OCI-LY1 (cell line): ENCODE results near the gene RADX.

Experiments used
- H2AFZ ChIP-seq: fragments of 200-600 bp; sonication (generic), shearing (Covaris generic); 2 replicates; pipeline ENCODE4 v1.6.0; 2014; ENCODE audit warnings: antibody characterized with exemption, mild to moderate bottlenecking, low read length
- H3F3A ChIP-seq: fragments of 200-600 bp; sonication (generic), shearing (Covaris generic); 2 replicates; pipeline ENCODE4 v1.6.0; 2014; ENCODE audit warnings: mild to moderate bottlenecking, antibody characterized with exemption, low read length, moderate library complexity; ENCODE audit not compliant: insufficient read depth
- H3K27ac ChIP-seq: fragments of 200-600 bp; sonication (generic); 2 replicates; pipeline ENCODE4 v1.5.1; 2014; ENCODE audit warnings: low read length, mixed run types, mild to moderate bottlenecking, low read depth; ENCODE audit not compliant: poor library complexity, severe bottlenecking
- H3K27me3 ChIP-seq: fragments of 200-600 bp; sonication (generic); 2 replicates; pipeline ENCODE4 v1.6.0; 2014; ENCODE audit warnings: antibody characterized with exemption, mild to moderate bottlenecking, low read length, moderate library complexity; ENCODE audit not compliant: insufficient read depth
- H3K36me3 ChIP-seq: fragments of 200-600 bp; sonication (generic); 2 replicates; pipeline ENCODE4 v1.6.1; 2014; ENCODE audit warnings: mild to moderate bottlenecking, antibody characterized with exemption, low read length, moderate library complexity, mixed read lengths; ENCODE audit not compliant: insufficient read depth
- H3K4me1 ChIP-seq: fragments of 200-600 bp; sonication (generic); 2 replicates; pipeline ENCODE4 v1.5.1; 2014; ENCODE audit warnings: mild to moderate bottlenecking, low read length, moderate library complexity; ENCODE audit not compliant: insufficient read depth, severe bottlenecking
- H3K4me2 ChIP-seq: fragments of 200-600 bp; sonication (generic), shearing (Covaris generic); 2 replicates; pipeline ENCODE4 v1.6.1; 2014; ENCODE audit warnings: low read length
- H3K4me3 ChIP-seq: fragments of 200-600 bp; sonication (generic); 2 replicates; pipeline ENCODE4 v1.5.1; 2014; ENCODE audit warnings: low read length, low read depth, mild to moderate bottlenecking, mixed read lengths; ENCODE audit not compliant: poor library complexity, severe bottlenecking
- H3K79me2 ChIP-seq: fragments of 200-600 bp; shearing (Covaris generic); 2 replicates; pipeline ENCODE4 v1.6.1; 2016; ENCODE audit warnings: mixed run types, low read length, mixed read lengths; ENCODE audit not compliant: insufficient read depth
- H3K9ac ChIP-seq: fragments of 200-600 bp; sonication (generic), shearing (Covaris generic); 2 replicates; pipeline ENCODE4 v1.6.1; 2014; ENCODE audit warnings: mild to moderate bottlenecking, low read length, mixed read lengths
- H3K9me2 ChIP-seq: fragments of 200-600 bp; sonication (generic), shearing (Covaris generic); 2 replicates; pipeline ENCODE4 v1.6.1; 2014; ENCODE audit warnings: low read depth, mild to moderate bottlenecking, low read length, mixed read lengths
- H3K9me3 ChIP-seq: fragments of 200-600 bp; shearing (Covaris generic); 2 replicates; pipeline ENCODE4 v1.6.1; 2014; ENCODE audit warnings: low read length, mixed read lengths
- H4K20me1 ChIP-seq: fragments of 200-600 bp; sonication (generic), shearing (Covaris generic); 2 replicates; pipeline ENCODE4 v1.6.0; 2016; ENCODE audit warnings: mild to moderate bottlenecking, low read length; ENCODE audit not compliant: insufficient read depth
- EZH2 ChIP-seq: fragments of 200-600 bp; sonication (generic), shearing (Covaris generic); IDR thresholded peaks from 2 replicates; pipeline ENCODE4 v1.8.0; 2017; ENCODE audit warnings: borderline replicate concordance, mixed run types, mild to moderate bottlenecking, antibody characterized with exemption, low read length, moderate library complexity, mixed read lengths
- TF ChIP-seq, protein P1 (sequence below): fragments of 200-600 bp; sonication (generic), shearing (Covaris generic); IDR thresholded peaks from 2 replicates; pipeline ENCODE4 v1.5.1; 2017; ENCODE audit warnings: mild to moderate bottlenecking, antibody characterized with exemption, low read length, moderate library complexity, mixed read lengths

Gene RADX

DNA sequence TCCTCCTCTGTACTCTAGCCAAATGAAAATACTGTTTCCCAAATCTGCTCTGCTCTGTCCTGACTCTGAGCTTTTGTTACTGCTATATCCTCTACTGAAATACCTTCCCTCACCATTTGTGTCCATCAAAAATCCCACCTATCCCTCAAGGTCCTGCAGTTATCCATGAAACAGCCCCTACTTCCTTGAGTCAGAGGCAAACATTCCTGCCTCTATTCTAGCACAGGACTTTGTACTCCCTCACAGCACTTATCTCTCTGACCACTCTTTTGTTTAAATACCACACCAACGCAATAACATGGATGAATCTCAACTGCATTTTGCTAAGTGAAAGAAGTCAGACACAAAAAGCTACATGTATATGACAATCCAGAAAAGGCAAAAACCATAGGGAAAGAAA, 104.2 kb downstream of the RADX start:
- Histone ChIP-seq H3K9me3 (no peaks in the 10 kb centered on the region), H3K9me2 (no peaks in the 10 kb centered on the region), H3K9ac (no peak overlapping the region), H3K27ac (no peak overlapping the region), H3F3A (no peaks in the 10 kb centered on the region), H4K20me1 (no peaks in the 10 kb centered on the region), H2AFZ (no peak overlapping the region), H3K4me3 (no peak overlapping the region), H3K27me3 (no peaks in the 10 kb centered on the region), H3K36me3 (no peaks in the 10 kb centered on the region), H3K4me1 (no peaks in the 10 kb centered on the region), H3K79me2 (no peaks in the 10 kb centered on the region), H3K4me2 (no peak overlapping the region)
- TF ChIP-seq, protein P1, sequence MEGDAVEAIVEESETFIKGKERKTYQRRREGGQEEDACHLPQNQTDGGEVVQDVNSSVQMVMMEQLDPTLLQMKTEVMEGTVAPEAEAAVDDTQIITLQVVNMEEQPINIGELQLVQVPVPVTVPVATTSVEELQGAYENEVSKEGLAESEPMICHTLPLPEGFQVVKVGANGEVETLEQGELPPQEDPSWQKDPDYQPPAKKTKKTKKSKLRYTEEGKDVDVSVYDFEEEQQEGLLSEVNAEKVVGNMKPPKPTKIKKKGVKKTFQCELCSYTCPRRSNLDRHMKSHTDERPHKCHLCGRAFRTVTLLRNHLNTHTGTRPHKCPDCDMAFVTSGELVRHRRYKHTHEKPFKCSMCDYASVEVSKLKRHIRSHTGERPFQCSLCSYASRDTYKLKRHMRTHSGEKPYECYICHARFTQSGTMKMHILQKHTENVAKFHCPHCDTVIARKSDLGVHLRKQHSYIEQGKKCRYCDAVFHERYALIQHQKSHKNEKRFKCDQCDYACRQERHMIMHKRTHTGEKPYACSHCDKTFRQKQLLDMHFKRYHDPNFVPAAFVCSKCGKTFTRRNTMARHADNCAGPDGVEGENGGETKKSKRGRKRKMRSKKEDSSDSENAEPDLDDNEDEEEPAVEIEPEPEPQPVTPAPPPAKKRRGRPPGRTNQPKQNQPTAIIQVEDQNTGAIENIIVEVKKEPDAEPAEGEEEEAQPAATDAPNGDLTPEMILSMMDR = no peak
- no peak for TF ChIP-seq EZH2

DNA sequence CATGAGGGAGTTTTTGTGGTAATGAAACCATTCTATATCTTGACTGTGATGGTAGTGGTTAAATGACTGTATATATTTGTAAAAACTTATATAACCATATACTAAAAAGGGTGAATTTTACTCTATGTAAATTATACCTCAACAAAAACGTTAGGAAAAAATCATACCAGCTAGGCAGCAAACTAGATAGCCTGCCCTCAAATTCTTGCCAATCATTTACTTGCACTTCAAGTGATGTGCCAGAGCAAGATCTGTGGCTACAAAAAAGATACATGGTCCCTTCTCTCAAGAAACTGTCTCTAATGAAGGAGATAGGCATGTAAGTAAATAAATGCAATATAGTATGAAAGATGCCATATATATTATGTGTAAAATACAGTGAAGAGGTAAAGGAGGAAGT, 104.7 kb downstream of the RADX start:
- H3K36me3 ChIP-seq = no peaks in the 10 kb centered on the region
- H3K27me3 ChIP-seq = no peaks in the 10 kb centered on the region
- H3K4me1 ChIP-seq = no peaks in the 10 kb centered on the region
- no peak overlapping the region for H3K4me3 ChIP-seq
- H3K9me2 ChIP-seq = no peaks in the 10 kb centered on the region
- no peaks in the 10 kb centered on the region for H3K79me2 ChIP-seq
- H3F3A ChIP-seq = no peaks in the 10 kb centered on the region
- no peak for TF ChIP-seq EZH2
- TF ChIP-seq, protein P1 = no peak
- no peak overlapping the region for H3K9ac ChIP-seq
- H3K27ac ChIP-seq = no peak overlapping the region
- H3K9me3 ChIP-seq = no peaks in the 10 kb centered on the region
- H2AFZ ChIP-seq = no peak overlapping the region
- no peak overlapping the region for H3K4me2 ChIP-seq
- H4K20me1 ChIP-seq = no peaks in the 10 kb centered on the region

DNA sequence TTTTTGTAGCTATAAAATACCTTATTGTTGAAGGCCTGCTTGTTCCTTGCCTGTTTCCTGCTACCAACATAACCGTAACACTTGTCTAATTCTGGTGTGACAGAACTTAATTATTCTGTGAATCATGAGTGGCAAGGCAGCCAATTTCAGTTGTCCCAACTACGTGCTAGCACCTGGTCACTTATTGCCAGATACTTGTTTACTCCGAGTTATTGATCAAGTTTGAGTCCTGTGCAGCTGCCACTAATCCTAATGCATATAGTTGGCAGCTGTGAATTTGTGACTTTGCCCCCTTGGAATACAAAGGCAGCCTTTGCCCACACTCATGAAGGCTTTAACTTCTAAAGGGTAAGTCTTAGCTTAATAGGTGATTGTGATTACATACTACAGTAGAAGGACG, 106.9 kb downstream of the RADX start:
- no peaks in the 10 kb centered on the region for H3K36me3 ChIP-seq
- H2AFZ ChIP-seq = no peak overlapping the region
- TF ChIP-seq, protein P1 = no peak
- no peak for TF ChIP-seq EZH2
- no peak overlapping the region for H3K27ac ChIP-seq
- no peaks in the 10 kb centered on the region for H3K9me2 ChIP-seq
- no peaks in the 10 kb centered on the region for H3K27me3 ChIP-seq
- H4K20me1 ChIP-seq = no peaks in the 10 kb centered on the region
- no peaks in the 10 kb centered on the region for H3K79me2 ChIP-seq
- no peak overlapping the region for H3K4me3 ChIP-seq
- H3F3A ChIP-seq = no peaks in the 10 kb centered on the region
- no peak overlapping the region for H3K4me2 ChIP-seq
- H3K9ac ChIP-seq = no peak overlapping the region
- no peaks in the 10 kb centered on the region for H3K9me3 ChIP-seq
- H3K4me1 ChIP-seq = no peaks in the 10 kb centered on the region
